MM.1S (cell line): ENCODE measurements around the gene DDAH2.
A peak's percentile ranks its signal among the peaks of the same experiment; 100 is the strongest.

Experiments used
- DNase-seq: peaks from one replicate; pipeline ENCODE4 v3.0.0-alpha.2; 2015
- H2AFZ ChIP-seq: fragments of 300-600 bp; sonication (generic); 2 replicates; pipeline ENCODE4 v1.6.0; 2016; ENCODE audit warnings: antibody characterized with exemption, low read length
- H3F3A ChIP-seq: fragments of 300-600 bp; sonication (generic); 2 replicates; pipeline ENCODE4 v1.6.1; 2016; ENCODE audit warnings: mild to moderate bottlenecking, antibody characterized with exemption, low read length, moderate library complexity, mixed read lengths; ENCODE audit not compliant: insufficient read depth
- H3K27ac ChIP-seq: fragments of 300-600 bp; sonication (generic); 2 replicates; pipeline ENCODE4 v1.5.1; 2016; ENCODE audit warnings: mild to moderate bottlenecking, low read length
- H3K27me3 ChIP-seq: fragments of 300-600 bp; sonication (generic); replicated peaks from 2 replicates; pipeline ENCODE4 v1.6.0; 2016; ENCODE audit warnings: low read length; ENCODE audit not compliant: insufficient read depth
- H3K36me3 ChIP-seq: fragments of 300-600 bp; sonication (generic); replicated peaks from 2 replicates; pipeline ENCODE4 v1.6.1; 2016; ENCODE audit warnings: mild to moderate bottlenecking, low read length, mixed read lengths; ENCODE audit not compliant: insufficient read depth
- H3K4me1 ChIP-seq: fragments of 300-600 bp; sonication (generic); 2 replicates; pipeline ENCODE4 v1.6.1; 2016; ENCODE audit warnings: low read length, mixed read lengths
- H3K4me2 ChIP-seq: fragments of 300-600 bp; sonication (generic); 2 replicates; pipeline ENCODE4 v1.6.0; 2016; ENCODE audit warnings: low read depth, low read length
- H3K4me3 ChIP-seq: fragments of 300-600 bp; sonication (generic); 2 replicates; pipeline ENCODE4 v1.5.1; 2016; ENCODE audit warnings: low read length, mixed read lengths
- H3K79me2 ChIP-seq: fragments of 300-600 bp; sonication (generic); 2 replicates; pipeline ENCODE4 v1.6.1; 2016; ENCODE audit warnings: mixed run types, low read length, mixed read lengths
- H3K9ac ChIP-seq: fragments of 300-600 bp; sonication (generic); 2 replicates; pipeline ENCODE4 v1.6.1; 2016; ENCODE audit warnings: low read length, mixed read lengths
- H3K9me2 ChIP-seq: fragments of 300-600 bp; sonication (generic); replicated peaks from 2 replicates; pipeline ENCODE4 v1.6.1; 2016; ENCODE audit warnings: mild to moderate bottlenecking, low read length, mixed read lengths; ENCODE audit not compliant: insufficient read depth
- H3K9me3 ChIP-seq: fragments of 300-600 bp; sonication (generic); replicated peaks from 2 replicates; pipeline ENCODE4 v1.6.1; 2016; ENCODE audit warnings: mild to moderate bottlenecking, low read length, mixed read lengths; ENCODE audit not compliant: insufficient read depth
- H4K20me1 ChIP-seq: fragments of 300-600 bp; sonication (generic); 2 replicates; pipeline ENCODE4 v1.6.1; 2016; ENCODE audit warnings: mild to moderate bottlenecking, low read length, moderate library complexity, mixed read lengths; ENCODE audit not compliant: insufficient read depth
- EZH2 ChIP-seq: fragments of 300-600 bp; sonication (generic); optimal IDR thresholded peaks from 2 replicates; pipeline ENCODE3; 2017; ENCODE audit warnings: low read depth, mild to moderate bottlenecking, antibody characterized with exemption, low read length, mixed read lengths
- EZH2phosphoT487 ChIP-seq: fragments of 300-600 bp; sonication (generic); IDR thresholded peaks from 2 replicates; pipeline ENCODE4 v1.6.1; 2018; ENCODE audit warnings: antibody characterized with exemption, low read length
- TF ChIP-seq, protein P1 (sequence below): fragments of 300-600 bp; sonication (generic); IDR thresholded peaks from 2 replicates; pipeline ENCODE4 v1.5.1; 2016; ENCODE audit warnings: antibody characterized with exemption, low read length, mixed read lengths

Gene DDAH2

DNA sequence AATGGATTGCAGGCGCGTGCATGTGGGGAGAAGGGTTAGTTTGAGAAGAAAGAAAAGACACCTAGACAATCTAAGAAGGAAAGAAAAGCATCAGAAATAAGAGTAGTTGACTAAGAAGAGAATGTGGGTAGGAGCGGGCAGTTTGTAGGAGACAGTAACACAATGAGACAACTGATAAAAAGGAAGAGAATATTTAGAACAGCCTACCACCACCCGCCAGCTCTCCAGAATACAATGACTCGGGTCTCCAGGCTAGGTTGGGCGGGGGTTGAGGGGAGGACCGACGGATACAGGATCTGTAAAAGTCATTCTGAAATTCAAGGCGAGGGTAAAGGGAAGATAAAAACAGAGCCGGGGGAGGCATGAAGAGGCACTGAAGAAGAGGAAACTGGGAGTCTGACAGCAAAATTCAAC lies 26.7 kb downstream of the DDAH2 start:
- no peaks in the 10 kb centered on the region for H3K9me2 ChIP-seq
- peak overlapping the region; percentile 97 for H3K9ac ChIP-seq
- H3K4me3 ChIP-seq, result peak overlapping the region; percentile 80
- no peaks in the 10 kb centered on the region for H3K9me3 ChIP-seq
- peaks cover 35% of the 10 kb centered on the region for H3K79me2 ChIP-seq
- peaks cover 7% of the 10 kb centered on the region; the same call in 1 of the 2 replicates for H3F3A ChIP-seq
- no peaks in the 10 kb centered on the region for H4K20me1 ChIP-seq
- H3K36me3 ChIP-seq, result no peaks in the 10 kb centered on the region
- TF ChIP-seq EZH2phosphoT487 (no peak), EZH2 (no peak)
- TF ChIP-seq, protein P1, sequence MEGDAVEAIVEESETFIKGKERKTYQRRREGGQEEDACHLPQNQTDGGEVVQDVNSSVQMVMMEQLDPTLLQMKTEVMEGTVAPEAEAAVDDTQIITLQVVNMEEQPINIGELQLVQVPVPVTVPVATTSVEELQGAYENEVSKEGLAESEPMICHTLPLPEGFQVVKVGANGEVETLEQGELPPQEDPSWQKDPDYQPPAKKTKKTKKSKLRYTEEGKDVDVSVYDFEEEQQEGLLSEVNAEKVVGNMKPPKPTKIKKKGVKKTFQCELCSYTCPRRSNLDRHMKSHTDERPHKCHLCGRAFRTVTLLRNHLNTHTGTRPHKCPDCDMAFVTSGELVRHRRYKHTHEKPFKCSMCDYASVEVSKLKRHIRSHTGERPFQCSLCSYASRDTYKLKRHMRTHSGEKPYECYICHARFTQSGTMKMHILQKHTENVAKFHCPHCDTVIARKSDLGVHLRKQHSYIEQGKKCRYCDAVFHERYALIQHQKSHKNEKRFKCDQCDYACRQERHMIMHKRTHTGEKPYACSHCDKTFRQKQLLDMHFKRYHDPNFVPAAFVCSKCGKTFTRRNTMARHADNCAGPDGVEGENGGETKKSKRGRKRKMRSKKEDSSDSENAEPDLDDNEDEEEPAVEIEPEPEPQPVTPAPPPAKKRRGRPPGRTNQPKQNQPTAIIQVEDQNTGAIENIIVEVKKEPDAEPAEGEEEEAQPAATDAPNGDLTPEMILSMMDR, result no peak
- DNase-seq, result no peak
- 0 out of 2 replicates have a peak, but pooled peaks cover 6% of the 10 kb centered on the region for H3K4me1 ChIP-seq
- H3K27me3 ChIP-seq, result no peaks in the 10 kb centered on the region; the same call in 1 of the 2 replicates
- H2AFZ ChIP-seq, result peak overlapping the region; percentile 66
- peak overlapping the region; percentile 78 for H3K4me2 ChIP-seq
- peak overlapping the region; percentile 96 for H3K27ac ChIP-seq

DNA sequence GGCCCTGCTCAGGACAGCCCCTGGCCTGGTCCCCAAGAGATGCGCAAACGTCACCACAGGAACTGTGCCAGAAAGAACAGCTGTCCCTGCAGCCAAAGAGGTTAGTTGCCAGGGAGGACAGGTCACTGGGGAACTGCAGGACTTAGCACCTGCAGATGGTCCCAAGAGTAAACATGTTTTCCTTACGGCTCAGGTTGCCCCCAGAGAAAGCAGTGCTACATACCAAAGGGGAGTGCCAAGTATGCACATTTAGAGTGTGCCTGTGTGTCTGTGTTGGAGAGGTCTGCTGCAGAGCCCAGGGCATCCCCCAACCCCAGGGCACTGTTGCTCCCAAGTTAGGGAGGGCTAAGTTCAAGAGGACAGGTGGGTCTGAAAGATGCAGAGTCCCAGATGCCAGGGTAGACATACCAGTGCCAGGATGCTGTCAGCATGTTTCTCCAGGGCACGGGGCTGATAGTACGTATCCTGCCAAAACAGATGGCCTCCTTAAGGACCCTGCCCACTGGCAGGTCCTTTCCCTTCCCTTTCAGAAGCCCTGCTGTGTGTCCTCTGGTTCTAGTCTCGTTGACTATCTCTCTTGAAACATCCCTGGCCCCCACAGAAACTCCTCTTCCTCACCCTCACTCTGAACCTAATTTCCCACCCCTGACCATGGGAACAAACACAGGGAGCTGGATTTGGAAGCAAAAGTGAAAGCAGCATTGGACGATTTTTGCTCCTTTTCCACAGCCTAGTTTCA lies 27.3 kb downstream of the DDAH2 start:
- peak overlapping the region; percentile 80 for H3K4me3 ChIP-seq
- no peaks in the 10 kb centered on the region for H3K36me3 ChIP-seq
- no peak for DNase-seq
- no peaks in the 10 kb centered on the region for H3K9me3 ChIP-seq
- H3K27me3 ChIP-seq, result no peaks in the 10 kb centered on the region; the same call in 1 of the 2 replicates
- 0 out of 2 replicates have a peak, but pooled peaks cover 6% of the 10 kb centered on the region for H3K4me1 ChIP-seq
- H3K9ac ChIP-seq, result peak overlapping the region; percentile 97
- H4K20me1 ChIP-seq, result no peaks in the 10 kb centered on the region
- H3K9me2 ChIP-seq, result no peaks in the 10 kb centered on the region
- H3K79me2 ChIP-seq, result peaks cover 36% of the 10 kb centered on the region
- TF ChIP-seq, protein P1, result no peak
- TF ChIP-seq EZH2phosphoT487 (no peak), EZH2 (no peak)
- peak overlapping the region; percentile 78 for H3K4me2 ChIP-seq
- H3K27ac ChIP-seq, result peak overlapping the region; percentile 96; the same call in 1 of the 2 replicates
- H2AFZ ChIP-seq, result 0 out of 2 replicates have a peak overlapping the region, but pooled peaks have one; percentile 66
- peaks cover 7% of the 10 kb centered on the region; the same call in 1 of the 2 replicates for H3F3A ChIP-seq

DNA sequence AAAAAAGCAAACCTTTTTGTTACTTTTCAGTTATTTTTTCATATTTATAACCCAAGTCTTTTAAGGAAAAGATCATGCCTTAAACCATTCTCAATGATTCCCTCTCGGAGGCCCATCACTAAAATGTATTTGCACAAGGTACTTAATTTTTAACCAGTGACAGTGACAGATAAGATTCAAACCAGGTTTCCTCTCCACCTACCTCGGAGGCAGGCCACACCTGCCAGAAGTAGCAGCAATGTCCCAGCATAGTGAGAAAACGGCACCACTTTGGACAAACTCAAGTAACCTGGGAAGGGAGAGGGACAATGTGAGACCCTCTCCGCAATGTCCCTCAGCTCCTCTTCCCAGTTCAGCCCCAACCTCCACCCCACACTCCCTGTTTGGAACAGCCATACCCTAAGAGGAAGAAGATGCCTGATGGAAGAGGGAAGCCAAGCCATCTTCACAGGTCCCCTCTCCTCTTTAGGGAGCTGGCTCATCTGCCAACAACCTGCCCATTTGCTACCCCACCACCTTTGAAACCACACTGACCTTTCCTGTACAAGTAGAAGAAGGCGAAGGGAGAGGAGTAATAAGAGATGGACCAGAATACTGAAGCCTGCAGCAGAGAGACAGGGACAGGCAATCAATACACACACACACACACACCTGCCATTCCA lies 28.2 kb downstream of the DDAH2 start:
- Histone ChIP-seq H3K9ac (no peak overlapping the region), H3K27me3 (no peaks in the 10 kb centered on the region; the same call in 1 of the 2 replicates), H3K9me2 (no peaks in the 10 kb centered on the region), H3K4me1 (0 out of 2 replicates have a peak, but pooled peaks cover 6% of the 10 kb centered on the region), H3F3A (peaks cover 7% of the 10 kb centered on the region; the same call in 1 of the 2 replicates), H3K9me3 (no peaks in the 10 kb centered on the region), H3K27ac (no peak overlapping the region), H3K4me3 (no peak overlapping the region), H2AFZ (no peak overlapping the region), H3K4me2 (no peak overlapping the region; the same call in 1 of the 2 replicates), H3K36me3 (no peaks in the 10 kb centered on the region), H3K79me2 (peaks cover 36% of the 10 kb centered on the region), H4K20me1 (no peaks in the 10 kb centered on the region)
- TF ChIP-seq EZH2, result no peak
- TF ChIP-seq EZH2phosphoT487, result no peak
- TF ChIP-seq, protein P1, result no peak
- DNase-seq, result no peak
